BLaER1 (cell line): Measurements from ENCODE around the gene NFX1.
A peak's percentile ranks its signal among the peaks of the same experiment; 100 is the strongest.

ENCODE experiments used
- H3K27ac ChIP-seq: shearing (Covaris generic); formaldehyde crosslinking; 2 replicates; pipeline ENCODE4 v1.8.1; 2022
- H3K27me3 ChIP-seq: shearing (Covaris generic); formaldehyde crosslinking; 2 replicates; pipeline ENCODE4 v1.8.1; 2022
- H3K36me3 ChIP-seq: shearing (Covaris generic); formaldehyde crosslinking; 2 replicates; pipeline ENCODE4 v1.8.1; 2022
- H3K4me1 ChIP-seq: shearing (Covaris generic); formaldehyde crosslinking; 2 replicates; pipeline ENCODE4 v1.8.1; 2022
- H3K4me2 ChIP-seq: shearing (Covaris generic); formaldehyde crosslinking; 2 replicates; pipeline ENCODE4 v1.8.1; 2022
- H3K4me3 ChIP-seq: shearing (Covaris generic); formaldehyde crosslinking; 2 replicates; pipeline ENCODE4 v1.8.1; 2022
- H3K9ac ChIP-seq: shearing (Covaris generic); formaldehyde crosslinking; 2 replicates; pipeline ENCODE4 v1.8.1; 2022
- H3K9me3 ChIP-seq: shearing (Covaris generic); formaldehyde crosslinking; 2 replicates; pipeline ENCODE4 v1.8.1; 2022
- H4K20me1 ChIP-seq: shearing (Covaris generic); formaldehyde crosslinking; 2 replicates; pipeline ENCODE4 v1.8.1; 2022
- Cebpa-rat ChIP-seq: shearing (Covaris generic); IDR thresholded peaks from 2 replicates; pipeline ENCODE4 v1.8.1; 2022

Gene NFX1

GRCh38 chr9:33366979-33367480 is 76.7 kb downstream of the NFX1 start:
- TF ChIP-seq Cebpa-rat: no peak
- Histone ChIP-seq H3K27ac (no peak overlapping the region), H3K4me2 (no peak overlapping the region), H3K36me3 (peaks cover 99% of the 10 kb centered on the region), H3K27me3 (no peaks in the 10 kb centered on the region), H3K4me3 (no peak overlapping the region), H3K9ac (no peak overlapping the region), H3K4me1 (no peaks in the 10 kb centered on the region), H3K9me3 (no peaks in the 10 kb centered on the region), H4K20me1 (no peaks in the 10 kb centered on the region)

GRCh38 chr9:33372900-33373299 is 82.6 kb downstream of the NFX1 start:
- Histone ChIP-seq H3K9me3 (no peaks in the 10 kb centered on the region), H3K4me2 (no peak overlapping the region), H3K4me3 (no peak overlapping the region), H3K9ac (no peak overlapping the region), H3K4me1 (0 out of 2 replicates have a peak, but pooled peaks cover 4% of the 10 kb centered on the region), H3K27ac (no peak overlapping the region), H3K27me3 (no peaks in the 10 kb centered on the region), H4K20me1 (no peaks in the 10 kb centered on the region), H3K36me3 (peaks cover 65% of the 10 kb centered on the region)
- no peak for TF ChIP-seq Cebpa-rat

- no peak for TF ChIP-seq Cebpa-rat
- peaks cover 52% of the 10 kb centered on the region for H3K36me3 ChIP-seq
- H3K27ac ChIP-seq: no peak overlapping the region
- no peaks in the 10 kb centered on the region for H3K27me3 ChIP-seq
- H3K9me3 ChIP-seq: no peaks in the 10 kb centered on the region
- H4K20me1 ChIP-seq: no peaks in the 10 kb centered on the region
- no peak overlapping the region for H3K4me3 ChIP-seq
- H3K4me2 ChIP-seq: no peak overlapping the region
- no peak overlapping the region for H3K9ac ChIP-seq
- H3K4me1 ChIP-seq: 0 out of 2 replicates have a peak, but pooled peaks cover 4% of the 10 kb centered on the region
Measured at GRCh38 chr9:33374190-33374589, 83.9 kb downstream of the NFX1 start.

GRCh38 chr9:33374634-33375237 is 84.4 kb downstream of the NFX1 start:
- Histone ChIP-seq H3K27ac (no peak overlapping the region), H4K20me1 (no peaks in the 10 kb centered on the region), H3K9ac (no peak overlapping the region), H3K4me1 (0 out of 2 replicates have a peak, but pooled peaks cover 4% of the 10 kb centered on the region), H3K27me3 (no peaks in the 10 kb centered on the region), H3K4me2 (no peak overlapping the region), H3K9me3 (no peaks in the 10 kb centered on the region), H3K4me3 (no peak overlapping the region), H3K36me3 (peaks cover 47% of the 10 kb centered on the region)
- TF ChIP-seq Cebpa-rat: no peak

GRCh38 chr9:33375238-33375840 is 85.0 kb downstream of the NFX1 start:
- Histone ChIP-seq H3K9ac (no peak overlapping the region), H3K27ac (peak overlapping the region; percentile 9; the same call in 1 of the 2 replicates), H3K27me3 (no peaks in the 10 kb centered on the region), H4K20me1 (no peaks in the 10 kb centered on the region), H3K4me3 (no peak overlapping the region), H3K36me3 (peaks cover 41% of the 10 kb centered on the region), H3K4me1 (0 out of 2 replicates have a peak, but pooled peaks cover 4% of the 10 kb centered on the region), H3K9me3 (no peaks in the 10 kb centered on the region), H3K4me2 (no peak overlapping the region)
- TF ChIP-seq Cebpa-rat: no peak

GRCh38 chr9:33375841-33376321 is 85.6 kb downstream of the NFX1 start:
- Histone ChIP-seq H3K9ac (no peak overlapping the region), H4K20me1 (no peaks in the 10 kb centered on the region), H3K4me1 (0 out of 2 replicates have a peak, but pooled peaks cover 4% of the 10 kb centered on the region), H3K9me3 (no peaks in the 10 kb centered on the region), H3K27ac (peak overlapping the region; percentile 9; the same call in 1 of the 2 replicates), H3K4me2 (no peak overlapping the region), H3K27me3 (no peaks in the 10 kb centered on the region), H3K36me3 (peaks cover 35% of the 10 kb centered on the region), H3K4me3 (no peak overlapping the region)
- no peak for TF ChIP-seq Cebpa-rat

- no peaks in the 10 kb centered on the region for H3K9me3 ChIP-seq
- peaks cover 23% of the 10 kb centered on the region for H3K36me3 ChIP-seq
Measured at GRCh38 chr9:33377089-33377715, 86.9 kb downstream of the NFX1 start.

GRCh38 chr9:33378121-33378795 is 87.9 kb downstream of the NFX1 start:
- no peak for TF ChIP-seq Cebpa-rat
- Histone ChIP-seq H4K20me1 (no peaks in the 10 kb centered on the region), H3K36me3 (peaks cover 13% of the 10 kb centered on the region), H3K4me2 (no peak overlapping the region), H3K9me3 (no peaks in the 10 kb centered on the region), H3K27me3 (no peaks in the 10 kb centered on the region), H3K27ac (no peak overlapping the region), H3K4me1 (0 out of 2 replicates have a peak, but pooled peaks cover 4% of the 10 kb centered on the region), H3K4me3 (no peak overlapping the region), H3K9ac (no peak overlapping the region)

More at GRCh38 chr9:33377089-33377715, 86.9 kb downstream of the NFX1 start:
- H4K20me1 ChIP-seq: no peaks in the 10 kb centered on the region
- TF ChIP-seq Cebpa-rat: no peak
- H3K9ac ChIP-seq: no peak overlapping the region
- H3K27ac ChIP-seq: no peak overlapping the region
- H3K27me3 ChIP-seq: no peaks in the 10 kb centered on the region
- 0 out of 2 replicates have a peak, but pooled peaks cover 4% of the 10 kb centered on the region for H3K4me1 ChIP-seq
- no peak overlapping the region for H3K4me3 ChIP-seq
- no peak overlapping the region for H3K4me2 ChIP-seq

- no peak overlapping the region for H3K4me3 ChIP-seq
- H3K27me3 ChIP-seq: no peaks in the 10 kb centered on the region
Measured at GRCh38 chr9:33379666-33380389, 89.5 kb downstream of the NFX1 start.

More at GRCh38 chr9:33379666-33380389, 89.5 kb downstream of the NFX1 start:
- no peaks in the 10 kb centered on the region; the same call in 1 of the 2 replicates for H3K36me3 ChIP-seq
- no peaks in the 10 kb centered on the region for H3K9me3 ChIP-seq
- no peak overlapping the region for H3K9ac ChIP-seq
- no peak for TF ChIP-seq Cebpa-rat
- H3K4me1 ChIP-seq: peaks cover 12% of the 10 kb centered on the region
- no peaks in the 10 kb centered on the region for H4K20me1 ChIP-seq
- H3K27ac ChIP-seq: no peak overlapping the region
- H3K4me2 ChIP-seq: no peak overlapping the region
